GM19395 (cell line): ENCODE data around the gene SLC2A9.

ENCODE experiments used
- ATAC-seq: cut with Tn5 transposase; IDR thresholded peaks from one replicate; pipeline ENCODE4 v1.9.1; 2021; ENCODE audit warnings: mild to moderate bottlenecking, moderate library complexity; ENCODE audit not compliant: unreplicated experiment

The SLC2A9 gene

DNA sequence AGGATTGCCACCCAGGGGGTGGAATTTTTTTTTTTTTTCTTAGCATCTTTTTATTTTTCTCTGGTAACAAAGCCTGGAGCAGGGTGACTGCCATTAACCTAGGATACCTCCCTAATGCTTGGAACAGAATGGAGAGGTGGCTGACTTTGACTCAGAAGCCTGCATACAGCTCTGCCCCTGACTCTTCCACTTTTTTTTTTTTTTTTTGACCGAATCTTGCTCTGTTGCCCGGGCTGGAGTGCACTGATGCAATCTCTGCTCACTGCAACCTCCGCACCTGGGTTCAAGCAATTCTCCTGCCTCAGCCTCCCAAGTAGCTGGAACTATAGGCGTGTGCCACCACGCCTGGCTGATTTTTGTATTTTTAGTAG lies 341 bp upstream of the SLC2A9 start:
- ATAC-seq: no peak

DNA sequence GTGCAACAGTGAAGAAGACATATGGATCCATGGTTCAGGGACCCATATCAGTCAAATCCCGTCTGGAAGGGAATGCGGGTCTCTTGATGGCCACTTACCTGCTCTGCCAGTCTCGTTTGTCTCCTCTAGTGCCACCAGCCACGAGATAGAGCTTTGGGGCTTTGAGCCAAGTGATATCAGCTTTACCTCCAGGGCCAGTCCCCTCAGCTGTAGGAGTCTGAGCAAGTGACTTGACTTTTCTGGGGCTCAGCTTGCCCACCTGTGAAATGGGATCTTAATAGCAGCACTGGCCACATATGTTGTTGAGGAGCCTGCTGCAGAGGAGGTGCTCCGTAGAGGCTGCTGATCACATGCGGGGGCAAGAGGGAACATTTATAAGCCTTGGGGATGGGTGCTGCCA lies 1.2 kb downstream of the SLC2A9 start:
- no peak for ATAC-seq

DNA sequence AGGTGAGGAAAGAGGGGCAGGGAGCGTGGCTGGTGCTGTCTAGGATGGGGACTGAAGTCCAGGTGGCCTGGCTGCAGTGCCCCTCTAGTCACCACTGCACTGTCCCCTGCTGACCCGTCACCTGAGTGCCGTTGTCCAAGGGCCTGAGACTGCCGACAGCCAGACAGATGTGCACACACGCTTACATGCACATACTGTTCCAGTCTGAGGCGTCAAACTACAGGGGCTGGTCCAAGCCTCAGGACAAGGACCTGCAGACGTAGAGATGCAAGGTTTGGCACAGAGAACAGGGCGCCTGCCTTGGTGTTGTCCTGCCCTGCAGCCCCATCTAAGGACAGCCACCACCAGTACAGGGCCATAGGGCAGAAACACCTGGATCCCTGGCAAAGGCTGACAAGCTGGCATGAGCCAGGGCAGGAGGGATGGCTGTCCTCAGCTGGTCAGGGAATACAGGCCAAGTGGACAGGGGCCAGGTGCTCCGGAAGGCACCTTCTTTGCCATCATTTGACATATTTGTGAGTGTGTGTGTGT lies 1.7 kb downstream of the SLC2A9 start:
- ATAC-seq: no peak

DNA sequence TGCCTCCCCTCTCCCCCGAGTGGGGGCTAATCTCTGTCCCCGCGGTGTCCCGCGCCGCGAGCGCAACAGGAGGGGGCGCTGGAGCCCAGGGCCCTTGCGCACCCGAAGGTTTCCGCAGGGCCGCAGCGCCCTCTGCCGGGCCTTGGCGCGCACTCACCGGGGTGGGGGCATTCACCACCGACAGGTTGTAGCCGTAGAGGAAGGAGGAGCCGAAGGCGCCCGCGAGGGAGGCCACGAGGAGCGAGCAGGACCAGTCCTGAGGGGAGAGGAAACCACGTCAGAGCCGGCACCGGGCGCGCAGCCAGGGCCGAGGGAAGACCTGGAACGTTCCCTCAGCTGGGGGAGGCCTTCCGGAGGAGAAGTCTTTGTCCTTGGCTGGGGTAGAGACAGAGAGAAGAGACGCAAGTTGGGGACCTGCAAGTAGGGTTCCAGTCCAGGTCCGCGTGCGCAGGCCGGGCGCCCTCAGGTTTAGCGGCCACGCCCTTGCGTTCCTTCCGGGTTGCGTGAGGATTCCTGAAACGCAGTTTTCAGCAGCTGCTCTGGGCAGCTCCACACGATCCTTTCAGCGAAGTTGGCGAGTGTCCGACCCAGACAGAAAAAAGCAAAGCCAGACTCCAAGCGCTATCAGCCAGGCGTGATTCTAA lies 2.4 kb downstream of the SLC2A9 start:
- ATAC-seq: peak; percentile 95

GRCh38 chr4:10017037-10017893 lies 4.0 kb downstream of the SLC2A9 start:
- ATAC-seq: no peak

DNA sequence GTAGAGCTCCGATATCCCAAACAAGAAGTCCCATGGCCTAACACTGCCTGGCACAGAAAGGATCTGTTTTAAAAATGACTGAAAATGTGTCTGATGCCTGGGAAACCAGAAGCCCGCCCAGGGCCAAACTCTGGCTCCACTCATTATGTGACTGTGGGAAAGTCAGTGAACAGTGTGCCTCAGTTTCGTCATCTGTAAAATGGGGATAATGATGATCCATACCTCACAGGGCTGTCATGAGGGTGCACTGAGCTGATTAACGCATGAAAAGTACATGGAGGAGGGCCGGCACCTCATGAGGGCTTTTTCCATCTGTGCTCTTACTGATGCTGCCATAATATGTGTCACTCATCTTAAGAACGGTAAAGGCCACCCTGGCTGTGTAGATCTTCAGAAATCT lies 5.1 kb downstream of the SLC2A9 start:
- ATAC-seq: no peak

GRCh38 chr4:10015140-10015753 lies 6.0 kb downstream of the SLC2A9 start:
- ATAC-seq: no peak

DNA sequence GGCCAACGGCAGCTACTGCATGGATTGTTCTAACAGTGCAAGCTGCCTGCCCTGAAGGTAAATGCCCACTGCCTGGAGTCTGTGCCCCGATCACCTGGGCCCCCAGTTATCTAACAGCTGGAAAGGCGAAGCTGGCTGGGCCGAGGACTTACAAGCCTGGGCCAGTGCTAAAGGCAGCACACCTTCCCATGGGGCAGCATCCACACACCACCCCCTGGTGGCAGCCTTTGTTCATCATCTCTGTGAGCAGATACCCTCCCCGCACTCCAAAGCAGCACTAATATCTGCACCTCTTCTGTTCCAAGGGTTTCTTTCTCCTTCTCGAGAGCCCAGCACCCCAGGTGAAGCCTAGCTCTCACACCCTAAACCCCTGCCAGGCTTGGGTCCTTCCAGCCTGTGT lies 7.6 kb downstream of the SLC2A9 start:
- ATAC-seq: peak; percentile 72

DNA sequence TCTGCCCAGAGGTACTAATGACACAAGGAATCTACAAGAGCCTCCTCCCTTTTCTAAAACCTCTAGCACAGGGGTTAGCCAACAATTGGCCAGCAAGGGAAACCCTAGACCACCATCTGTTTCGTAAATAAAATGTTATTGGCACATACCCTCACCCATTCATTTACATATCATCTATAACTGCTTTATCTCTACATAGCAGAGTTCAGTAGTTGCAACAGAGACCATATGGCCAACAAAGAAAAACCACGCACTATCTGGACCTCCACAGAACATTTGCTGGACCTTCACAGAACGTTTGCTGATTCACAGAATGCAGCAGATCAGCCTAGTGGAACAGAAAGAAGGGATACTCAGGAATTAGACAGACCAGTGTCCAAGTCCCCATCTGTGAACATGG lies 9.4 kb downstream of the SLC2A9 start:
- ATAC-seq: no peak

- ATAC-seq: no peak
Measured at GRCh38 chr4:10011277-10011676, 10.0 kb downstream of the SLC2A9 start.

- no peak for ATAC-seq
Measured at GRCh38 chr4:10009861-10010500, 11.3 kb downstream of the SLC2A9 start.

DNA sequence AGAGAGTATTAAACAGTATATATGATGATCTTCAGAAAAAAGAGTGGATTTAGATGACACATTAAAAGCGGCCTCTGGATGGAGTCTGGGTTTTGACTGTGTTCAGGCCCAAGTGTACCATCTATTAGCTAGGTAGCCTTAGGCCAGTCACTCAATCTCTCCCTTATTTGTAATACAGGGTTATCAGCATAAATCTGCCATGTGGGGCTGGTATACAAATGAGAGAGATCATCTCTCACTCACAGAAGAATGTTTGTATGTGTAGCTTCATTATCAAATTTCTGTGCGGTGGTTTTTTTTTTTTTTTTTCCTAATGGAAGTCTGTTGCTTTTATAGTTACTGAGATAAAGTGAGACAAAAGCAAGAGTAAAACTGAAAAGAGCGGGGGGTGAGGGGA lies 12.7 kb downstream of the SLC2A9 start:
- no peak for ATAC-seq

- ATAC-seq: peak; percentile 53
Measured at GRCh38 chr4:10007793-10008608, 13.3 kb downstream of the SLC2A9 start.

DNA sequence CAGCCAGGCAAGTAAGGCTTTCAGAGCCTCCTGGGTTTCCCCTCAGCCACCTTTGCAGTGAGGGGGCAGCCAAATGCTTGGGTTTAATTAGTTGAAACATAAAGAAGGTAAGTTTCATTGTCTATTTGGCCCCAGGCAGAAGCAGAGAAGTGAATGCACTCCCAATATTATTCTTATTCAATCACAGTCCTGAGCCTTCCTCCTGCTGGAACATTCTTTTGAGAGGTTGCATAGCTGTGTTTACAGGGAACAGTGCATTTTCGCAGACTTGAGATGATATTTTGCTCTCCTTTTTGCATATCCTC lies 13.9 kb downstream of the SLC2A9 start:
- peak; percentile 46 for ATAC-seq

GRCh38 chr4:10006601-10007435 lies 14.5 kb downstream of the SLC2A9 start:
- peak; percentile 21 for ATAC-seq

DNA sequence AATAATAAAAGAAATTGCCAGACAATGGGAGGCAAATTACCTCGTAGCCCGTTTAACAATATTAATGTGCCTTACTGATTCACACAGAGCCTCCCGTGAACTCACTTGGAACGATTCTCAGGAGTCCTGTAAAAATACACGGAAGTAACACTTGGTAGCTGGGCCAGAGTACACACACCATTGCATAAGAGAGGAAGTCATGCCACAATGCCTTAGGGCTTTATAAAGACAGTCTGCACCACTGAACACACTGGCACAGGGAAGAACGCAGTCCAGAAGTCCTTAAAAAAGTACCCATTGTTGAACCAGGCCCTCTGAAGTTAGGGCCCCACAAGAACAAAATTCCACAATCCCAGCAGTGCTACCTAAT lies 15.1 kb downstream of the SLC2A9 start:
- peak; percentile 44 for ATAC-seq

DNA sequence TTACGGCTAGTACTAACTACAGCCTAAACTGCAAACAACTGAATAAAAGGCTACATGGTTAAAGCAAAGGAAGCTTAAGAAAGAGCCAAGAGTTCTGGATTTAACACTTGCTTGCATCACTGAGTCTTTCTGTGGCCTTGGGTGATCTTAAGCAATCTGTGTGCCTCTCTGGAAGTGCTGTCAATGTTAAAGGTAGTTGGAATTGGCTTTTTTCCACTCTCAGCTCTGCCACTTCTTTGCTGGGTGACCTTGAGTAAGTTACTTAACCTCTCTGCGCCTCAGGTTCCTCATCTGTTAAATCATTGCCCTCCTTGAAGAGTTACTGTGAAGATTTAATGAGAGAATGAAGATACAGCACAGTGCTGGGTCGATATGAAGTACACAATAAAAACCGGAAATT lies 15.7 kb downstream of the SLC2A9 start:
- ATAC-seq: no peak

DNA sequence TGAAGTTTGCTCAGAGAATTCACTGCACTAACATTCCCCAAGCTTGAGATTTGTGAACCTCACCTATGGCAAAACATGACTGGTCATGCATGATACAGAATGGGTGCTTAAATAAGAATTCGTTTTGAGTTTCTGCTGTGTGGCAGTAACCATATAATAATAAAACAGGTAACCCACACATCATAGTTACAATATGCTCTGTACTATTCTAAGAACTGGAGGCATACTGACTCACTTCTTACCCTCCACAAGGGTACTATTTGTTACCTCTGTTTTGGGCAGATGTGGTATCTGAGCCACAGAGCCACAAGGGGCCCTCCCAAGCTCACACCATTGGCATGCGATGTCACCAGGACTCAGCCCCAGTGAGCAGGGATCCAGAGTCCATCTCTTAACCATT lies 17.6 kb downstream of the SLC2A9 start:
- ATAC-seq: peak; percentile 25

DNA sequence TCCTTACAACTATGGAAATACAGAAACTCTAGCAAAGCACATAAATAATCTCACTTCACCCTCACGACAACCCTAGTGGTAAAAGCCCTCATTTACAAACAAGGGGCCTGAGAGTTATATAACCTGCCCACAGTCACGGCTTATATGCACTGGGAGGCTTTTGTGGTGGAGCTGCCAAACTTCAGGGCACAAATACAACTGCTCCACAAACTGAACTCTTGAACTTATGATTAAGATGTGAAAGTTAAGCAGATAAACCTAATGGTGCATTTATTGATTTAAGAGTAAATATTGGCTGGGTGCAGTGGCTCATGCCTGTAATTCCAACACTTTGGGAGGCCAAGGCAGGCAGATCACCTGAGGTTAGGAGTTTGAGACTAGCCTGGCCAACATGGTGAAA lies 19.0 kb downstream of the SLC2A9 start:
- no peak for ATAC-seq

DNA sequence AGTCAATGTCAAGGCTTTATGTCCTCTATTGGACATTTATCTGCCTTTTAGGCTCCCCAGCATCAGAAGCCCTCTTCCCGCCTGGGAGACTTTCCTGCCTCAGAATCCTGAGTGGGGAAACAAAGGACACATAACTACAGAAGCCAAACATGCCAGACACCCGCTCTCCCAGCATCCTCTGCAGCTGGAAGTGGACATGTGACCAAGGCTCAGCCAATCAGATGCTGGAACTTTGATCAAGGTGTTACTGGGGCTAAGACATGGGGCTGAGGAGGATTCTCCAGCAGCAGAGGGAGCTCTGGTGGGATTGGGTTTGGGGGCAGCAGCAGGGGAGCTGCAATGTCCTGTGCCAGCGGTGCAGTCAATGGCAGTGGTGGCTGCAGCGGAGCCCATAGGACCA lies 19.5 kb downstream of the SLC2A9 start:
- no peak for ATAC-seq
